H1 (cell line): ENCODE data around the gene BCO2.

ENCODE experiments used
- GABPA ChIP-seq: IDR thresholded peaks from 2 replicates; pipeline ENCODE4 v1.6.1; 2011; ENCODE audit warnings: mild to moderate bottlenecking, low read length, moderate library complexity, borderline replicate concordance; ENCODE audit not compliant: insufficient read depth
- NRF1 ChIP-seq: IDR thresholded peaks from 2 replicates; pipeline ENCODE4 v1.6.1; 2011; ENCODE audit warnings: mild to moderate bottlenecking, low read depth, low read length, improper control_type of control experiment
- POLR2A ChIP-seq, 2 experiments: IDR thresholded peaks; 1 replicate in 1 of 2; 2 replicates in 1 of 2; pipeline ENCODE4 v1.6.1; 2011; ENCODE audit warnings: low read depth in 2 of 2, low read length in 2 of 2, mild to moderate bottlenecking in 2 of 2; ENCODE audit errors: control extremely low read depth in 1 of 2
- POLR2AphosphoS5 ChIP-seq: IDR thresholded peaks from 2 replicates; pipeline ENCODE4 v1.6.1; 2011; ENCODE audit warnings: low read depth, low read length
- TF ChIP-seq, protein P1 (sequence below), 3 experiments: IDR thresholded peaks; 1 replicate in 2 of 3; 2 replicates in 1 of 3; pipeline versions ENCODE4 v1.5.1 to v1.6.1; 2011; ENCODE audit warnings: low read length in 3 of 3, mild to moderate bottlenecking in 3 of 3, inconsistent platforms in 2 of 3, low read depth in 1 of 3, moderate library complexity in 1 of 3; ENCODE audit not compliant: insufficient read depth in 1 of 3; ENCODE audit errors: control extremely low read depth in 1 of 3

DNA sequence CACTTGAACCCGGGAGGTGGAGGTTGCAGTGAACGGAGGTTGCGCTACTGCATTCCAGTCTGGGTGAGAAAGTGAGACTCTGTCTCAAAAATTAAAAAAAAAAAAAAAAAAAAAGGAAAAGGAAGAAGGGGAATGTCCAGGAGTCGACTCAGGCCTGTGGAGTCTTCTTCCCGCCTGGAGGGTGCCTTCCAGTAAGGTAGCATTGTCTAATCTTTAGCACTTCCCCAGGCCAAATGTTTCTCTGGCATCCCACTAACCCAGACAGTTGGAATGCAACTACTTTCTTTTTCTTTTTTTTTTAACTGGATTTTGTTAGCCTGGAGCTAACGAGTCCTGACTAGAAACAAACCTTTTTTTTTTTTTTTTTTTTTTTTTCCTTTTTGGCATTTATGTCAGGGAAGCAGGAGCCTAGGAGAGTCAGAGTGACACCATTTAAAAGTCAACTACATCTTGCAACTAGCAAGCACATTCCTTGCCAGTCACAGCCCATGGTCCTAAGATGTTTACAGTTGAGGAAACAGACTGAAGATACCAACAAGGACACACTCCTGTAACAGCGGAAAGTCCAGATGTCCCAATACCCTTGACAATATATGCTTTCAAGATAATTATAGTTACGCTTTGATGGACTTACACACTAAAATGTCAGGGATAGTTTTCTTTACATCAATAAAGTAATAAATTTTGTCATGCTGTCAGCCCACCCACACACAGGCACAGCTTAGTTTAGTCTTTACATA lies 74.7 kb downstream of the BCO2 start:
- TF ChIP-seq, protein P1, sequence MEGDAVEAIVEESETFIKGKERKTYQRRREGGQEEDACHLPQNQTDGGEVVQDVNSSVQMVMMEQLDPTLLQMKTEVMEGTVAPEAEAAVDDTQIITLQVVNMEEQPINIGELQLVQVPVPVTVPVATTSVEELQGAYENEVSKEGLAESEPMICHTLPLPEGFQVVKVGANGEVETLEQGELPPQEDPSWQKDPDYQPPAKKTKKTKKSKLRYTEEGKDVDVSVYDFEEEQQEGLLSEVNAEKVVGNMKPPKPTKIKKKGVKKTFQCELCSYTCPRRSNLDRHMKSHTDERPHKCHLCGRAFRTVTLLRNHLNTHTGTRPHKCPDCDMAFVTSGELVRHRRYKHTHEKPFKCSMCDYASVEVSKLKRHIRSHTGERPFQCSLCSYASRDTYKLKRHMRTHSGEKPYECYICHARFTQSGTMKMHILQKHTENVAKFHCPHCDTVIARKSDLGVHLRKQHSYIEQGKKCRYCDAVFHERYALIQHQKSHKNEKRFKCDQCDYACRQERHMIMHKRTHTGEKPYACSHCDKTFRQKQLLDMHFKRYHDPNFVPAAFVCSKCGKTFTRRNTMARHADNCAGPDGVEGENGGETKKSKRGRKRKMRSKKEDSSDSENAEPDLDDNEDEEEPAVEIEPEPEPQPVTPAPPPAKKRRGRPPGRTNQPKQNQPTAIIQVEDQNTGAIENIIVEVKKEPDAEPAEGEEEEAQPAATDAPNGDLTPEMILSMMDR (IDR thresholded peaks at IDR 0.05; ENCODE audit: control extremely low read depth in 1 of 3, insufficient read depth in 1 of 3, low read depth in 1 of 3, low read length in 3 of 3) = no peak
- no peak for TF ChIP-seq POLR2A (IDR thresholded peaks at IDR 0.05; ENCODE audit: control extremely low read depth in 1 of 2, low read depth in 2 of 2, low read length in 2 of 2)
- no peak for TF ChIP-seq GABPA
- no peak for TF ChIP-seq NRF1
- no peak for TF ChIP-seq POLR2AphosphoS5
